HepG2 (cell line): ENCODE data around the gene LIMD2. TPM values are rescaled to one million over a fixed set of nuclear protein-coding genes. Genes with fewer than 3 reads are reported as not detected.

Experiments used
- BCL6 ChIP-seq: IDR thresholded peaks from 2 replicates; pipeline ENCODE4 v1.6.1; 2016; ENCODE audit warnings: missing genetic modification reagents, missing compliant biosample characterization
- CC2D1A ChIP-seq: sonication (generic); formaldehyde crosslinking; IDR thresholded peaks from 2 replicates; pipeline ENCODE4 v1.8.1; 2023; ENCODE audit warnings: mild to moderate bottlenecking, missing genetic modification reagents
- FOXC1 ChIP-seq: sonication (generic); formaldehyde crosslinking; IDR thresholded peaks from 2 replicates; pipeline ENCODE4 v1.8.0; 2022; ENCODE audit warnings: mild to moderate bottlenecking, missing genetic modification reagents, borderline replicate concordance
- GFI1 ChIP-seq: sonication (generic); formaldehyde crosslinking; IDR thresholded peaks from 2 replicates; pipeline ENCODE4 v1.5.0; 2020; ENCODE audit warnings: missing genetic modification reagents, mild to moderate bottlenecking, borderline replicate concordance
- HNF4A ChIP-seq: sonication (generic); formaldehyde crosslinking; IDR thresholded peaks from 2 replicates; pipeline ENCODE4 v1.4.0; 2020; ENCODE audit warnings: missing genetic modification reagents
- ISL2 ChIP-seq: sonication (generic); formaldehyde crosslinking; IDR thresholded peaks from 2 replicates; pipeline ENCODE4 v1.5.0; 2020; ENCODE audit warnings: missing genetic modification reagents
- NCOA5 ChIP-seq: sonication (generic); formaldehyde crosslinking; IDR thresholded peaks from 2 replicates; pipeline ENCODE4 v1.4.0; 2020; ENCODE audit warnings: missing genetic modification reagents
- NFKBIZ ChIP-seq: IDR thresholded peaks from 2 replicates; pipeline ENCODE4 v1.6.1; 2018; ENCODE audit warnings: missing genetic modification reagents, missing compliant biosample characterization
- RBAK ChIP-seq: sonication (generic); formaldehyde crosslinking; IDR thresholded peaks from 2 replicates; pipeline ENCODE4 v1.5.1; 2020; ENCODE audit warnings: mild to moderate bottlenecking, missing genetic modification reagents
- REPIN1 ChIP-seq: sonication (generic); formaldehyde crosslinking; IDR thresholded peaks from 2 replicates; pipeline ENCODE4 v1.8.0; 2022; ENCODE audit warnings: missing genetic modification reagents, low read depth, mild to moderate bottlenecking, borderline replicate concordance
- STAT5B ChIP-seq: sonication (generic); formaldehyde crosslinking; IDR thresholded peaks from 2 replicates; pipeline ENCODE4 v1.4.0; 2020; ENCODE audit warnings: missing genetic modification reagents
- XBP1 ChIP-seq: sonication (generic); formaldehyde crosslinking; IDR thresholded peaks from 2 replicates; pipeline ENCODE4 v1.5.0; 2020; ENCODE audit warnings: missing genetic modification reagents
- ZMYM2 ChIP-seq: sonication (generic); formaldehyde crosslinking; IDR thresholded peaks from 2 replicates; pipeline ENCODE4 v1.8.0; 2022; ENCODE audit warnings: mild to moderate bottlenecking, missing genetic modification reagents
- ZMYM4 ChIP-seq: sonication (generic); formaldehyde crosslinking; IDR thresholded peaks from 2 replicates; pipeline ENCODE4 v1.8.1; 2023; ENCODE audit warnings: mild to moderate bottlenecking, missing genetic modification reagents
- ZNF331 ChIP-seq: sonication (generic); formaldehyde crosslinking; IDR thresholded peaks from 2 replicates; pipeline ENCODE4 v1.4.0; 2020; ENCODE audit warnings: missing genetic modification reagents
- ZNF333 ChIP-seq: sonication (generic); formaldehyde crosslinking; IDR thresholded peaks from 2 replicates; pipeline ENCODE4 v1.4.0; 2020; ENCODE audit warnings: mild to moderate bottlenecking, missing genetic modification reagents, borderline replicate concordance
- ZNF430 ChIP-seq: sonication (generic); formaldehyde crosslinking; IDR thresholded peaks from 2 replicates; pipeline ENCODE4 v1.9.0; 2021; ENCODE audit warnings: mild to moderate bottlenecking, missing genetic modification reagents
- ZNF556 ChIP-seq: sonication (generic); formaldehyde crosslinking; IDR thresholded peaks from 2 replicates; pipeline ENCODE4 v1.4.0; 2020; ENCODE audit warnings: mild to moderate bottlenecking, missing genetic modification reagents, borderline replicate concordance
- ZNF616 ChIP-seq: sonication (generic); formaldehyde crosslinking; IDR thresholded peaks from 2 replicates; pipeline ENCODE4 v1.5.0; 2020; ENCODE audit warnings: low read depth, mild to moderate bottlenecking, missing genetic modification reagents
- ZNF883 ChIP-seq: sonication (generic); formaldehyde crosslinking; IDR thresholded peaks from 2 replicates; pipeline ENCODE4 v1.5.1; 2020; ENCODE audit warnings: mild to moderate bottlenecking, missing genetic modification reagents; ENCODE audit errors: not compliant biosample characterization
- ZSCAN29 ChIP-seq: sonication (generic); formaldehyde crosslinking; conservative IDR thresholded peaks from 2 replicates; pipeline ENCODE4 v1.4.0; 2020; ENCODE audit warnings: mild to moderate bottlenecking, missing genetic modification reagents
- polyA plus RNA-seq, 8 experiments: library from polyadenylated mRNA; depleted of rRNA in 3 of 8; stranded (reverse) in 7 of 8; unstranded in 1 of 8; fragments of >200 nt; fragmentation: Illumina TruSeq in 4 of 8; extraction: Trizol in 4 of 8; gene quantifications; 2 replicates each; pipeline versions ENCODE4 v1.2.1 to v1.2.3, GENCODE V29; 2011 to 2016; ENCODE audit warnings: low read depth in 4 of 8, missing spikeins in 1 of 8, mixed read lengths in 1 of 8; ENCODE audit not compliant: insufficient read depth in 1 of 8
- total RNA-seq, 5 experiments: library from RNA; depleted of rRNA; stranded (reverse); fragments of >200 nt; fragmentation: Illumina TruSeq; extraction: Trizol; gene quantifications; 2 replicates each; pipeline ENCODE4 v1.2.3, GENCODE V29; 2016; ENCODE audit warnings: low read depth in 1 of 5
- TF ChIP-seq, protein P1 (sequence below): sonication (generic); formaldehyde crosslinking; IDR thresholded peaks from 2 replicates; pipeline ENCODE4 v1.4.0; 2020; ENCODE audit warnings: mild to moderate bottlenecking, missing genetic modification reagents
- TF ChIP-seq, protein P2 (sequence below): IDR thresholded peaks from 2 replicates; pipeline ENCODE4 v1.4.0; 2020; ENCODE audit warnings: mild to moderate bottlenecking, missing genetic modification reagents
- TF ChIP-seq, protein P3 (sequence below): IDR thresholded peaks from 2 replicates; pipeline ENCODE4 v1.6.1; 2012; ENCODE audit warnings: inconsistent platforms
- TF ChIP-seq, protein P4 (sequence below): sonication (generic); formaldehyde crosslinking; IDR thresholded peaks from 2 replicates; pipeline ENCODE4 v1.8.0; 2022; ENCODE audit warnings: mild to moderate bottlenecking, missing genetic modification reagents, moderate library complexity

The LIMD2 gene
- total and polyA plus RNA-seq, 2 of the 13 experiments (the other 11 are each of a cell fraction or from before 2014, with no cell fraction given), result 9.0 to 20.8 TPM

DNA sequence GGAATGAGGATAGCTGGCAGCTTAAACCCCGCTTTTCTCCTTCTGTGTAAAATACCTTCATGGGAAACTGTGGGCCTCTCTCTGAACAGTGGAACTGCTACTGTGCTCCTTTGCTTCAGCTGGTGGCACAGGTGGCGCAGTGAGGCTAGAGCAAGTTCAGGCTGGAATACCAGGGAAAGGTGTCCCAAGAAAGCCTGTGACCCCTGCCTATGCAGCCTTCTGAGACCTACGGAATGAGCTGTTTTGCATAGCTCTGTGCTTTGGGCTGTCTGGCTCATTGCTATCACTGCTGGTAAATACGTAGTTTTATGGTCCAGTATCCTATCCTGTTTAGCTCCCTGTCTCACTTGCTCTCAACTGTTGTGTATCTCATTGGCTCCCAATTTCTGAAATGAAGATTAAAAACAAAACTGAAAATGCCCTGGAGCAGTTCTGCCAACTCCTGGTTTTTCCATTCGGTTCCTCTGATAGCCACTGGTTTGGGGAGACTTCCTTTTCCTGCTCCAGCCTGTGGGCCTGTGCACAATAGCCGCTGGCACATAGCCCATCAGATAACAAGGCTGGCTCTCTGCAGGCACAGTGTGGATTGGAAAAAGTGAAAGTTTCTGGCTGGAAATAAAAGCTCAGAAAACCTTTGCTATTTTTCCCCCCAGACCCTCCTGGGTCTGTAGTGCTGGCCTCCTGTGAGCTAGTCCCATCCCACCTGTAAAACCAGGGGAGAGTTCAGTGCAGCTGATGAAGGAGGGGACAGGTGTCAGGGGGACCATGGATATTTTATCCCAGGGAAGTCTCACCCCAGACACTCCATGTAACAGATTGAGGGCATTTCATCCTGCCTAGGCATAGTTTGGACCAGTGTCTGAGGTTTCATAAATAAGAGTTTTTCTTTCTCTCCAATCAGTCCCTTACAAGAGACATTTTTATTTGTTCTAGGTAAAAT lies 24.0 kb downstream of the LIMD2 start (continued):
- TF ChIP-seq FOXC1 (CRISPR knock-in tag), result no peak
- no peak for TF ChIP-seq REPIN1 (CRISPR knock-in tag)
- no peak for TF ChIP-seq ZNF333 (CRISPR knock-in tag)
- no peak for TF ChIP-seq ZNF331 (CRISPR knock-in tag)
- no peak for TF ChIP-seq ZMYM4 (CRISPR knock-in tag)
- peak; percentile 6 for TF ChIP-seq ZNF883 (CRISPR knock-in tag)
- TF ChIP-seq ZNF616 (CRISPR knock-in tag), result no peak
- TF ChIP-seq ZMYM2 (CRISPR knock-in tag), result no peak
- TF ChIP-seq NFKBIZ (CRISPR knock-in tag), result no peak
- TF ChIP-seq XBP1 (CRISPR knock-in tag), result no peak
- TF ChIP-seq ZSCAN29 (CRISPR knock-in tag), result no peak
- TF ChIP-seq BCL6, result no peak
- 0 out of 2 replicates have a peak, but pooled peaks have one; percentile 45 for TF ChIP-seq NCOA5 (CRISPR knock-in tag)
- TF ChIP-seq, protein P1, sequence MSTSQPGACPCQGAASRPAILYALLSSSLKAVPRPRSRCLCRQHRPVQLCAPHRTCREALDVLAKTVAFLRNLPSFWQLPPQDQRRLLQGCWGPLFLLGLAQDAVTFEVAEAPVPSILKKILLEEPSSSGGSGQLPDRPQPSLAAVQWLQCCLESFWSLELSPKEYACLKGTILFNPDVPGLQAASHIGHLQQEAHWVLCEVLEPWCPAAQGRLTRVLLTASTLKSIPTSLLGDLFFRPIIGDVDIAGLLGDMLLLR (CRISPR knock-in tag), result no peak
- TF ChIP-seq, protein P2, sequence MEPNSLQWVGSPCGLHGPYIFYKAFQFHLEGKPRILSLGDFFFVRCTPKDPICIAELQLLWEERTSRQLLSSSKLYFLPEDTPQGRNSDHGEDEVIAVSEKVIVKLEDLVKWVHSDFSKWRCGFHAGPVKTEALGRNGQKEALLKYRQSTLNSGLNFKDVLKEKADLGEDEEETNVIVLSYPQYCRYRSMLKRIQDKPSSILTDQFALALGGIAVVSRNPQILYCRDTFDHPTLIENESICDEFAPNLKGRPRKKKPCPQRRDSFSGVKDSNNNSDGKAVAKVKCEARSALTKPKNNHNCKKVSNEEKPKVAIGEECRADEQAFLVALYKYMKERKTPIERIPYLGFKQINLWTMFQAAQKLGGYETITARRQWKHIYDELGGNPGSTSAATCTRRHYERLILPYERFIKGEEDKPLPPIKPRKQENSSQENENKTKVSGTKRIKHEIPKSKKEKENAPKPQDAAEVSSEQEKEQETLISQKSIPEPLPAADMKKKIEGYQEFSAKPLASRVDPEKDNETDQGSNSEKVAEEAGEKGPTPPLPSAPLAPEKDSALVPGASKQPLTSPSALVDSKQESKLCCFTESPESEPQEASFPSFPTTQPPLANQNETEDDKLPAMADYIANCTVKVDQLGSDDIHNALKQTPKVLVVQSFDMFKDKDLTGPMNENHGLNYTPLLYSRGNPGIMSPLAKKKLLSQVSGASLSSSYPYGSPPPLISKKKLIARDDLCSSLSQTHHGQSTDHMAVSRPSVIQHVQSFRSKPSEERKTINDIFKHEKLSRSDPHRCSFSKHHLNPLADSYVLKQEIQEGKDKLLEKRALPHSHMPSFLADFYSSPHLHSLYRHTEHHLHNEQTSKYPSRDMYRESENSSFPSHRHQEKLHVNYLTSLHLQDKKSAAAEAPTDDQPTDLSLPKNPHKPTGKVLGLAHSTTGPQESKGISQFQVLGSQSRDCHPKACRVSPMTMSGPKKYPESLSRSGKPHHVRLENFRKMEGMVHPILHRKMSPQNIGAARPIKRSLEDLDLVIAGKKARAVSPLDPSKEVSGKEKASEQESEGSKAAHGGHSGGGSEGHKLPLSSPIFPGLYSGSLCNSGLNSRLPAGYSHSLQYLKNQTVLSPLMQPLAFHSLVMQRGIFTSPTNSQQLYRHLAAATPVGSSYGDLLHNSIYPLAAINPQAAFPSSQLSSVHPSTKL, result 0 out of 2 replicates have a peak, but pooled peaks have one; percentile 28
- 0 out of 2 replicates have a peak, but pooled peaks have one; percentile 13 for TF ChIP-seq ISL2 (CRISPR knock-in tag)
- TF ChIP-seq, protein P3, sequence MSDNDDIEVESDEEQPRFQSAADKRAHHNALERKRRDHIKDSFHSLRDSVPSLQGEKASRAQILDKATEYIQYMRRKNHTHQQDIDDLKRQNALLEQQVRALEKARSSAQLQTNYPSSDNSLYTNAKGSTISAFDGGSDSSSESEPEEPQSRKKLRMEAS, result no peak
- TF ChIP-seq ZNF430 (CRISPR knock-in tag), result no peak
- TF ChIP-seq RBAK, result no peak
- no peak for TF ChIP-seq STAT5B
- TF ChIP-seq, protein P4, sequence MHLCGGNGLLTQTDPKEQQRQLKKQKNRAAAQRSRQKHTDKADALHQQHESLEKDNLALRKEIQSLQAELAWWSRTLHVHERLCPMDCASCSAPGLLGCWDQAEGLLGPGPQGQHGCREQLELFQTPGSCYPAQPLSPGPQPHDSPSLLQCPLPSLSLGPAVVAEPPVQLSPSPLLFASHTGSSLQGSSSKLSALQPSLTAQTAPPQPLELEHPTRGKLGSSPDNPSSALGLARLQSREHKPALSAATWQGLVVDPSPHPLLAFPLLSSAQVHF (CRISPR knock-in tag), result no peak
- 0 out of 2 replicates have a peak, but pooled peaks have one; percentile 12 for TF ChIP-seq GFI1 (CRISPR knock-in tag)
- TF ChIP-seq ZNF556 (CRISPR knock-in tag), result no peak
- TF ChIP-seq HNF4A (CRISPR knock-in tag), result no peak
- no peak for TF ChIP-seq CC2D1A (CRISPR knock-in tag)
